Osteoblast (primary cell): ENCODE data around the gene RBM38. TPM values are rescaled to one million over a fixed set of nuclear protein-coding genes. Genes with fewer than 3 reads are reported as not detected.

ENCODE experiments used
- DNase-seq: peaks from one replicate; pipeline ENCODE4 v3.0.0; 2011; ENCODE audit warnings: low spot score, mixed read lengths; ENCODE audit not compliant: insufficient read length; ENCODE audit errors: missing footprints
- H2AFZ ChIP-seq: 2 replicates; pipeline ENCODE4 v1.6.0; 2011; ENCODE audit warnings: mild to moderate bottlenecking, low read length
- H3K27ac ChIP-seq: 2 replicates; pipeline ENCODE4 v1.5.1; 2011; ENCODE audit warnings: mild to moderate bottlenecking, low read depth, low read length, moderate library complexity
- H3K27me3 ChIP-seq: 2 replicates; pipeline ENCODE4 v1.6.0; 2012; ENCODE audit warnings: mild to moderate bottlenecking, control low read depth, inconsistent platforms, low read length, moderate library complexity; ENCODE audit not compliant: insufficient read depth
- H3K36me3 ChIP-seq: 2 replicates; pipeline ENCODE4 v1.5.1; 2011; ENCODE audit warnings: mild to moderate bottlenecking, low read length, control low read depth, moderate library complexity; ENCODE audit not compliant: insufficient read depth
- H3K4me1 ChIP-seq: 2 replicates; pipeline ENCODE4 v1.5.1; 2011; ENCODE audit warnings: mild to moderate bottlenecking, low read length, control low read depth, moderate library complexity; ENCODE audit not compliant: insufficient read depth
- H3K4me2 ChIP-seq: 2 replicates; pipeline ENCODE4 v1.6.0; 2011; ENCODE audit warnings: mild to moderate bottlenecking, low read length; ENCODE audit not compliant: insufficient read depth
- H3K4me3 ChIP-seq: fragments of 200-600 bp; sonication (generic); 3 replicates; pipeline ENCODE4 v1.5.1; 2012; ENCODE audit warnings: mild to moderate bottlenecking, low read length, inconsistent platforms; ENCODE audit not compliant: insufficient read depth
- H3K79me2 ChIP-seq: 2 replicates; pipeline ENCODE4 v1.6.0; 2012; ENCODE audit warnings: mild to moderate bottlenecking, low read length, control low read depth, inconsistent platforms; ENCODE audit not compliant: insufficient read depth
- H3K9me3 ChIP-seq: 2 replicates; pipeline ENCODE4 v1.5.1; 2011; ENCODE audit warnings: low read depth, low read length, control low read depth
- H4K20me1 ChIP-seq: 2 replicates; pipeline ENCODE4 v1.6.0; 2012; ENCODE audit warnings: mild to moderate bottlenecking, low read length, control low read depth; ENCODE audit not compliant: insufficient read depth
- total RNA-seq: library from RNA; depleted of rRNA; stranded (reverse); fragments of >200 nt; gene quantifications from 2 replicates; pipeline ENCODE4 v1.2.3, GENCODE V29; 2012
- TF ChIP-seq, protein P1 (sequence below): IDR thresholded peaks from 2 replicates; pipeline ENCODE4 v1.5.1; 2011; ENCODE audit warnings: mild to moderate bottlenecking, low read depth, low read length, moderate library complexity; ENCODE audit errors: extremely low read depth

Gene RBM38
- total RNA-seq, 1 donor: 2.9 TPM

DNA sequence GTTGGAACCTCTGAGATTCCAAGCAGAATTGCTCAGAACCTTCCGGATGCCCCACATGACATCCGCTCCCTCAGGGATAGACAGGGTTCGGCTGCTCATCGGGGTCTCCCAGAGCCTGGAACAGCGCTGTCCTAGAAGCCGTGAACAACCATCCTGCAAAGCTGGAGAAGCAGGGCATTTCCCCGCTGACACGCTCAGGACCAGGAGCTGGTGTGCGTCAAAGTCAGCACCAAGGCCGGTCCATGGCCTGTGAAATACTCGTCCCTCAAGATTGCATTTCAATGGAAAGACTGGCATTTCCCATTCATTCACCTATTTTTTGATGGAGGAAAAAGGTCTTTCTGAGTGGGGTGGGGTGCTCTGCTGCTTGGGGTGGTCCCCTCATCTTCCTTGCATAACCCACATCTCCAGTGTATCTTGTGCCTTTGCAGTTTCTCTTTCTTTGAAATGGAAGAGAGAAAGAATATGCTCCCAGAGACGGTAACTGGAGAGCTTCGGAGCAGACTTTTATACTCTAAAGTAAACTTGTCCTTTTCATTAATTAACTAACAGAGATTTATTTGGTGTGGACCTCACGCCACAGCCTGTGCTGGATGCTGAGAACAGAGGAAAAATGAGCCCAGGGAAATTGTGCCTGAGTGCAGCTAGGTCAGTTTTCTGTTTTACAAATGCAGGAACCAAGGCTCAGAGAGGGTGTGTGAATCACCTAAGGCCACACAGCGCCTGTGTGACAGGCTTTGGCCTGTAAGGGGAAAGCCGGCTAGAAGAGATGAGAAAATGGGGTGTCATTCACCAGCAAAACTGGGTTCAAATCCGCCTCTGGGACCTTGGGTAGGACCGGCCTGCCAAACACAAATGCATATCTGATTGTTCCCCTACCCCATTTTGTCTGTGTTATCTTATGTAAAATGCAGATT lies 52.4 kb downstream of the RBM38 start:
- no peak overlapping the region for H2AFZ ChIP-seq
- H4K20me1 ChIP-seq: no peaks in the 10 kb centered on the region
- H3K27ac ChIP-seq: no peak overlapping the region
- H3K4me1 ChIP-seq: no peaks in the 10 kb centered on the region
- H3K4me2 ChIP-seq: no peak overlapping the region
- no peak for DNase-seq
- no peaks in the 10 kb centered on the region for H3K27me3 ChIP-seq
- TF ChIP-seq, protein P1, sequence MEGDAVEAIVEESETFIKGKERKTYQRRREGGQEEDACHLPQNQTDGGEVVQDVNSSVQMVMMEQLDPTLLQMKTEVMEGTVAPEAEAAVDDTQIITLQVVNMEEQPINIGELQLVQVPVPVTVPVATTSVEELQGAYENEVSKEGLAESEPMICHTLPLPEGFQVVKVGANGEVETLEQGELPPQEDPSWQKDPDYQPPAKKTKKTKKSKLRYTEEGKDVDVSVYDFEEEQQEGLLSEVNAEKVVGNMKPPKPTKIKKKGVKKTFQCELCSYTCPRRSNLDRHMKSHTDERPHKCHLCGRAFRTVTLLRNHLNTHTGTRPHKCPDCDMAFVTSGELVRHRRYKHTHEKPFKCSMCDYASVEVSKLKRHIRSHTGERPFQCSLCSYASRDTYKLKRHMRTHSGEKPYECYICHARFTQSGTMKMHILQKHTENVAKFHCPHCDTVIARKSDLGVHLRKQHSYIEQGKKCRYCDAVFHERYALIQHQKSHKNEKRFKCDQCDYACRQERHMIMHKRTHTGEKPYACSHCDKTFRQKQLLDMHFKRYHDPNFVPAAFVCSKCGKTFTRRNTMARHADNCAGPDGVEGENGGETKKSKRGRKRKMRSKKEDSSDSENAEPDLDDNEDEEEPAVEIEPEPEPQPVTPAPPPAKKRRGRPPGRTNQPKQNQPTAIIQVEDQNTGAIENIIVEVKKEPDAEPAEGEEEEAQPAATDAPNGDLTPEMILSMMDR: no peak
- no peaks in the 10 kb centered on the region for H3K79me2 ChIP-seq
- H3K9me3 ChIP-seq: peaks cover 11% of the 10 kb centered on the region
- no peak overlapping the region for H3K4me3 ChIP-seq
- no peaks in the 10 kb centered on the region for H3K36me3 ChIP-seq

DNA sequence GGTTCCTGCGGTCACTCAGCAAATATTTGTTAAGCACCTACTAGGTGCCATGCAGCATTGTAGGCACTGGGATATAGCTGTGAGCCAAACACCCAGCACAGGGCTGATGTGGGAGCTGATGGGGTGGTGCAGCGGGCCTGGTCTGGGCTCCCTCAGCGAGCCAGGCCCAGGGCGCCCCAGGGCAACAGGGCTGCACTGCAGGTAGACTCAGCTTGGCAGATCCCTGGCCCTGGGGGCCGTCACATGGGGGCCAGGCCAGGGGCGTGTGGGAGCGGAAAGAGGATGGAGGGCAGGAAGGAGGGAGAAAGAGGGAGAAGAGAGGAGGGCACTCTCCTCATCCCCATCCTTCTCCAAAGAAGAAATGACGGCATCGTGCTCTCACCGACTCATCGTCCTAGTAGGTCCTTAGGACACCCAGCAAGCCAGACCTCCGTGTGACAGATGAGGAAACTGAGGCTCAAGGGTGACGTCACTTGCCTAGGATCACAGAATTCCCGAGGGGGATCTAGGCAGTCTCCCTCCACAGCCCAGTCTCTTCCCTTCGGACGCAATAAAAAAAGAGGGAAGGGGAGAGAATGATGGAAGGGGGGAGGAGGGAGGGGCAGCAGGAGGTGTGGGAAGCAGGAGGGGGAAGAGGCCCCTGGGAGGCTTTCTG lies 53.3 kb downstream of the RBM38 start:
- peaks cover 11% of the 10 kb centered on the region for H3K9me3 ChIP-seq
- no peak for DNase-seq
- TF ChIP-seq, protein P1: no peak
- H2AFZ ChIP-seq: no peak overlapping the region
- no peaks in the 10 kb centered on the region for H3K79me2 ChIP-seq
- no peak overlapping the region for H3K27ac ChIP-seq
- H4K20me1 ChIP-seq: no peaks in the 10 kb centered on the region
- no peak overlapping the region for H3K4me3 ChIP-seq
- H3K27me3 ChIP-seq: peaks cover 3% of the 10 kb centered on the region
- H3K4me1 ChIP-seq: no peaks in the 10 kb centered on the region
- H3K4me2 ChIP-seq: no peak overlapping the region
- H3K36me3 ChIP-seq: no peaks in the 10 kb centered on the region

DNA sequence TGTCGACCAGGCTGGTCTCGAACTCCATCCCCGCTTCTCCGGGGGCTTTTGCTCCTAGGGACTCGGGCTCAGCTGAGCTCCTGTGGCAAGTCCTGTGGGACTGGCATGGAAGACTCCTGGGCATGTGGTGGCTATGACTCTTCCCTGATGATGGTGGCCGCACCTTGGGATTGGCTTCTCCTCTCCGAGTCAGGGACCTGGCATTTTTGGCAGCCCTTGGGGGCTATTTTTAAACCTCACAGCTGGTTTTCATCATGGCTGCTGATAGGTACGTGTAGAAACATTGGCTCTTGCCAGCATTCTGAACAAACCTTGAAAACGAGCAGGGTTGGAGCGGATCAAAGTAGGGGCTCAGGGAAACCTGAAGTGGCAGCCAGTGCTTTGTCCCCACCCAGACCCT lies 54.1 kb downstream of the RBM38 start:
- no peak overlapping the region for H3K4me2 ChIP-seq
- no peaks in the 10 kb centered on the region for H3K36me3 ChIP-seq
- peaks cover 7% of the 10 kb centered on the region for H3K27me3 ChIP-seq
- TF ChIP-seq, protein P1: no peak
- H3K79me2 ChIP-seq: no peaks in the 10 kb centered on the region
- peaks cover 11% of the 10 kb centered on the region for H3K9me3 ChIP-seq
- no peak overlapping the region for H3K27ac ChIP-seq
- no peak overlapping the region for H2AFZ ChIP-seq
- no peaks in the 10 kb centered on the region for H3K4me1 ChIP-seq
- H4K20me1 ChIP-seq: no peaks in the 10 kb centered on the region
- H3K4me3 ChIP-seq: no peak overlapping the region
- peak; percentile 93 for DNase-seq

DNA sequence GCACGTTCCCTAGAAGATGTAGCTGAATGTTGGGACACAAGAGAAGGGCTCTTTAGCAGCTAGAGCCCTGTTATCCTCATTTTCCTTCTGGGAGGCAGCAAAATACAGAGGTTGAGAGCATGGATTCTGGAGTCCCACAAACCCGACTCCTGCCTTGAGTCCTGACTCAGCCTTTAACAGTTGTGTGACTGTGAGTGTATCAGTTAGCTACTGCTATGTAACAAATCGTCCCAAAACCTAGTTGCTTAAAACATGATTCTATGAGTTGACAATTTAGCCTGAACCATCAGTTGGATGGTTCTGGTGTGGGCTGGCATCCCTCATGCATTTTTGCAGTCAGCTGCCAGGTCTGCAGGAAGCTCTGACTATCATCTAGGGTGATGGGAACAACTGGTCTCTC lies 54.6 kb downstream of the RBM38 start:
- H3K4me1 ChIP-seq: no peaks in the 10 kb centered on the region
- no peak overlapping the region for H3K27ac ChIP-seq
- H3K9me3 ChIP-seq: peaks cover 11% of the 10 kb centered on the region
- peaks cover 7% of the 10 kb centered on the region for H3K27me3 ChIP-seq
- H3K4me2 ChIP-seq: no peak overlapping the region
- H4K20me1 ChIP-seq: no peaks in the 10 kb centered on the region
- DNase-seq: no peak
- H3K79me2 ChIP-seq: no peaks in the 10 kb centered on the region
- H3K36me3 ChIP-seq: no peaks in the 10 kb centered on the region
- H3K4me3 ChIP-seq: no peak overlapping the region
- H2AFZ ChIP-seq: no peak overlapping the region
- TF ChIP-seq, protein P1: no peak
